Lung (tissue), 12 donors: ENCODE measurements around the gene WDR82. TPM values are rescaled to one million over a fixed set of nuclear protein-coding genes. Genes with fewer than 3 reads are reported as not detected.

Experiments
- ATAC-seq: fragments of 200-7000 bp; cut with Tn5 transposase; one replicate; pipeline ENCODE4 v1.9.1; 2020; ENCODE audit warnings: moderate number of reproducible peaks; ENCODE audit not compliant: insufficient read depth, low FRiP score
- DNase-seq, 3 donors: peaks; one replicate each; pipeline ENCODE4 v3.0.0-alpha.2; 2013 to 2017
- H3K27ac ChIP-seq, 2 donors: one replicate each; pipeline ENCODE4 v1.5.1; 2013; ENCODE audit warnings: mild to moderate bottlenecking in 2 of 2, moderate library complexity in 2 of 2, control low read depth in 1 of 2, inconsistent platforms in 1 of 2, low read depth in 1 of 2, low read length in 1 of 2
- H3K27me3 ChIP-seq, 3 donors: one replicate each; pipeline ENCODE4 v1.5.1; 2013; ENCODE audit warnings: low read length in 2 of 3; ENCODE audit not compliant: control insufficient read depth in 3 of 3, insufficient read depth in 3 of 3
- H3K36me3 ChIP-seq, 4 donors: one replicate each; pipeline ENCODE4 v1.5.1; 2013; ENCODE audit warnings: low read length in 4 of 4, mild to moderate bottlenecking in 1 of 4, moderate library complexity in 1 of 4; ENCODE audit not compliant: control insufficient read depth in 4 of 4, insufficient read depth in 4 of 4
- H3K4me1 ChIP-seq, 5 donors: one replicate each; pipeline ENCODE4 v1.5.1; 2013; ENCODE audit warnings: low read length in 5 of 5, mild to moderate bottlenecking in 2 of 5, moderate library complexity in 1 of 5; ENCODE audit not compliant: control insufficient read depth in 5 of 5, insufficient read depth in 5 of 5
- H3K4me3 ChIP-seq: one replicate; pipeline ENCODE4 v1.5.1; 2013; ENCODE audit warnings: mild to moderate bottlenecking, control low read depth, moderate library complexity
- H3K9ac ChIP-seq, 2 donors: one replicate each; pipeline ENCODE4 v1.5.1; 2013; ENCODE audit warnings: low read length in 2 of 2, control low read depth in 1 of 2; ENCODE audit not compliant: insufficient read depth in 1 of 2
- H3K9me3 ChIP-seq, 4 donors: one replicate each; pipeline ENCODE4 v1.5.1; 2013; ENCODE audit warnings: low read length in 3 of 4, mild to moderate bottlenecking in 1 of 4, moderate library complexity in 1 of 4; ENCODE audit not compliant: control insufficient read depth in 4 of 4, insufficient read depth in 3 of 4
- WGBS, 2 donors: extraction: QIAGEN DNeasy Blood & Tissue Kit; methylation state at CpG; one replicate each; pipeline ENCODE4 v1.1.7; 2013; 5-methylcytosine and 5-hydroxymethylcytosine counted together
- polyA plus RNA-seq, 2 donors: library from polyadenylated mRNA; stranded (reverse); fragments of 200-250 nt; gene quantifications; one replicate each; pipeline ENCODE4 v1.2.1, GENCODE V29; 2013
- total RNA-seq, 2 donors: library from RNA; depleted of rRNA in 1 of 2; stranded (reverse); fragments of >200 nt in 1 of 2; gene quantifications; one replicate each; pipeline ENCODE4 v1.2.1, GENCODE V29; 2014 to 2021
- TF ChIP-seq, protein P1 (sequence below): IDR thresholded peaks from 2 replicates; pipeline ENCODE4 v1.5.1; 2012; ENCODE audit warnings: mild to moderate bottlenecking; ENCODE audit errors: control extremely low read depth, extremely low read depth
- donor health status: control.
- donor health status: control.
- donor health status: Bipolar disorder and iron deficiency.
- donor health status: healthy.
- donor health status: DM: yes; HTN: yes; CAD: no.

The WDR82 gene
- total and polyA plus RNA-seq, 4 donors = 19.4 to 72.8 (median 51.1) TPM

DNA sequence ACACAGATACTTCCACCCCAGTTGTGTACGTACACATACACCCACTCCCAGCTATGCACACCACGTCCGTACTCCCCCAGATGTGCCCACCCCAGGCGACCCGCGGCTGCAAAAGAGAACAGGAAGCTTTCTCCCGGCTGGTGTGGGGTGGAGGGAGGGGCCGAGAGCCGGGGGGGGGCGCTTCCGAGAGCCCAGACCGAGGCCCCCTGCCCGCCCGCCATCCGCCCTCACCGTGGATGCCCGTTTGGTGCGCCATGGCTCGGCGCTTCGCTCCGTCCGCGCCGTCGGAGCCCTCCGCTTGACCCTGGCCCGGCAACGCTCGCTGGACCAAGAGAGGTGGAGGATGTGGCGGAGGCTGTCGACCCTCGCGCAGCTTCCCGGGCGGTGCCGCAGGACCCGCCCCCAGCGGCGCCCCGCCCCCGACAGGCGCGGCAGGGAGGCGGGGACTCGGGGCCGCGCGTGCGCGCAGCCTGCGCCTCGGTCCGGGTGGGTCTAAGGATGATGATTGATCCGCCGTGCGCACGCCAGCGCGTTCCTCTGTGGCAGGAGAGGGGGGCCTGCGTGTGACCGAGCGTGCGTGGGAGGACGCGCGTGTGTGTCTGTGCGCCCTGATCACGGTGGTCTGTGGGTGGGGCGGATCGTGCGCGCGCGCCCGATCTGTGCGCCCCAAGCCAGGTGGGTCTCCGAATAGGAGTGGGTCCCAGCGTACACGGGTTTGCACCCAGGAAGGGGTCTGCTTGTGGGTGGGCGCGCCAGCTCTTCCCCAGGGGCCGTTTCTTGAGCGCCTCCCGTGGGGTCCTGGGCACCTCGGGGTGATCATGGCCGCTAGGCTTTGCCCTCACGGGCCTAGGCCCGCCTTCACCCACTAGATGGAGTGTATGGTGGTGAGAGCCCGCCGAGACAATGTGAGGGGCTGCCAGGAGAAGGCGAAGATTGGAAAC lies 39.4 kb downstream of the WDR82 start, which contains the start of gene TWF2:
Gene TWF2, minus strand, starts transcription at position 398 of the 941 bp plus-strand sequence. Its CDS starts 142 bp downstream, at position 256.
- Histone ChIP-seq H3K4me1 (peaks cover 6 to 29% (median 17%) of the 10 kb centered on the region in 5 donors), H3K4me3 (peak within 1 kb of the TSS; percentile 93), H3K9ac (peak within 1 kb of the TSS; percentile 48 to 66), H3K36me3 (peaks cover 0 to 14% (median 4%) of the 10 kb centered on the region in 4 donors), H3K27me3 (no peaks in the 10 kb centered on the region), H3K27ac (peak within 1 kb of the TSS; percentile 74 to 82), H3K9me3 (peaks cover 0 to 3% (median 0%) of the 10 kb centered on the region in 4 donors)
- TF ChIP-seq, protein P1, sequence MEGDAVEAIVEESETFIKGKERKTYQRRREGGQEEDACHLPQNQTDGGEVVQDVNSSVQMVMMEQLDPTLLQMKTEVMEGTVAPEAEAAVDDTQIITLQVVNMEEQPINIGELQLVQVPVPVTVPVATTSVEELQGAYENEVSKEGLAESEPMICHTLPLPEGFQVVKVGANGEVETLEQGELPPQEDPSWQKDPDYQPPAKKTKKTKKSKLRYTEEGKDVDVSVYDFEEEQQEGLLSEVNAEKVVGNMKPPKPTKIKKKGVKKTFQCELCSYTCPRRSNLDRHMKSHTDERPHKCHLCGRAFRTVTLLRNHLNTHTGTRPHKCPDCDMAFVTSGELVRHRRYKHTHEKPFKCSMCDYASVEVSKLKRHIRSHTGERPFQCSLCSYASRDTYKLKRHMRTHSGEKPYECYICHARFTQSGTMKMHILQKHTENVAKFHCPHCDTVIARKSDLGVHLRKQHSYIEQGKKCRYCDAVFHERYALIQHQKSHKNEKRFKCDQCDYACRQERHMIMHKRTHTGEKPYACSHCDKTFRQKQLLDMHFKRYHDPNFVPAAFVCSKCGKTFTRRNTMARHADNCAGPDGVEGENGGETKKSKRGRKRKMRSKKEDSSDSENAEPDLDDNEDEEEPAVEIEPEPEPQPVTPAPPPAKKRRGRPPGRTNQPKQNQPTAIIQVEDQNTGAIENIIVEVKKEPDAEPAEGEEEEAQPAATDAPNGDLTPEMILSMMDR = peak; percentile 4
- whole genome bisulfite sequencing, 2 donors = 0 to 1% methylated on average over 80 to 92 of the region's 92 CpGs
- peak; percentile 90 for ATAC-seq
- peak; percentile 85 to 91 (median 87) for DNase-seq

GRCh38 chr3:52238193-52238760 lies 40.2 kb downstream of the WDR82 start:
- peaks cover 6 to 27% (median 17%) of the 10 kb centered on the region in 5 donors for H3K4me1 ChIP-seq
- ATAC-seq = peak; percentile 8
- H3K9ac ChIP-seq = peak overlapping the region in 1 of 2 donors; percentile 66
- no peak for DNase-seq
- 14 to 15% methylated on average over 11 of the region's 11 CpGs for WGBS, 2 donors
- TF ChIP-seq, protein P1 = no peak
- peak overlapping the region; percentile 93 for H3K4me3 ChIP-seq
- no peaks in the 10 kb centered on the region for H3K27me3 ChIP-seq
- H3K27ac ChIP-seq = peak overlapping the region; percentile 74 to 82
- peaks cover 0 to 16% (median 4%) of the 10 kb centered on the region in 4 donors for H3K36me3 ChIP-seq
- no peaks in the 10 kb centered on the region for H3K9me3 ChIP-seq

DNA sequence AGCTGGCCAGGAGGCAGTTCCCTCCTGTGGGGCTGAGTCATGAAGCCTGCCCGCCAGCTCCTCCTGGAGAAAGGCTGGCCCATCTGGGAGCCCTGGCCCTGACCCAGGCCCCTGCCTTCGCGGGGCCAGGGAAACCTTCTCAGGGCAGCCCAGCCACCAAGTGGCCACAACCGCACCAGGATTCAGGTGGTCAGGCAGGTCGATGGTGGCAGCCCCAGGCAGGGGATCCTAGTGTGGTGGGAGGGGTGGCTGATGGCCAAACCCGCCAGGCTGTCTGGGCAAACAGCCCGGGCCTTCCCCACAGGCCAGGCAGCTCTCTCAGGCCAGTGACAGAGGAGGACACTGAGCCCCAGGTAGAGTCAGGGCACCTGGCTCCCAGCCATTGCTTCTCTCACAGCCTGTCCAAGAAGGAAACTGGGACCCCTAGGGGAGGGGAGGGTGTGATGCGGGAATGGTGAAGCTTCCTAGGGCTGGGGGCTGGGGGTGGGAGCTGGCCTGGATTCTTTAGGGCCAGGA lies 40.7 kb downstream of the WDR82 start:
- H3K9ac ChIP-seq = no peak overlapping the region
- 14 to 18% methylated on average over 8 of the region's 8 CpGs for WGBS, 2 donors
- H3K27me3 ChIP-seq = no peaks in the 10 kb centered on the region
- peaks cover 0 to 19% (median 4%) of the 10 kb centered on the region in 4 donors for H3K36me3 ChIP-seq
- H3K9me3 ChIP-seq = no peaks in the 10 kb centered on the region
- no peak overlapping the region for H3K4me3 ChIP-seq
- no peak for DNase-seq
- H3K27ac ChIP-seq = peak overlapping the region; percentile 66 to 82
- peak; percentile 61 for ATAC-seq
- H3K4me1 ChIP-seq = peaks cover 6 to 27% (median 17%) of the 10 kb centered on the region in 5 donors
- TF ChIP-seq, protein P1 = no peak
